HG02970 (cell line): Measurements from ENCODE around the gene ADGRG1.

Experiments
- ATAC-seq: cut with Tn5 transposase; IDR thresholded peaks from one replicate; pipeline ENCODE4 v1.9.1; 2021; ENCODE audit warnings: mild to moderate bottlenecking, moderate library complexity, moderate number of reproducible peaks; ENCODE audit not compliant: unreplicated experiment, low FRiP score

The ADGRG1 gene

GRCh38 chr16:57647136-57647875 is 18.9 kb downstream of the ADGRG1 start:
- no peak for ATAC-seq

GRCh38 chr16:57648125-57648524 is 19.7 kb downstream of the ADGRG1 start:
- ATAC-seq = no peak

GRCh38 chr16:57648581-57649442 is 20.4 kb downstream of the ADGRG1 start:
- ATAC-seq = no peak

GRCh38 chr16:57649443-57649751 is 21.0 kb downstream of the ADGRG1 start:
- no peak for ATAC-seq

- no peak for ATAC-seq
Measured at GRCh38 chr16:57649846-57650245, 21.4 kb downstream of the ADGRG1 start.

- ATAC-seq = no peak
Measured at GRCh38 chr16:57651344-57652333, 23.2 kb downstream of the ADGRG1 start.

GRCh38 chr16:57652695-57653471 is 24.5 kb downstream of the ADGRG1 start:
- no peak for ATAC-seq

- no peak for ATAC-seq
Measured at GRCh38 chr16:57653936-57654335, 25.5 kb downstream of the ADGRG1 start.

- no peak for ATAC-seq
Measured at GRCh38 chr16:57656342-57656955, 28.0 kb downstream of the ADGRG1 start.

- no peak for ATAC-seq
Measured at GRCh38 chr16:57657228-57657627, 28.8 kb downstream of the ADGRG1 start.

- no peak for ATAC-seq
Measured at GRCh38 chr16:57658130-57658877, 29.9 kb downstream of the ADGRG1 start.

GRCh38 chr16:57658878-57659674 is 30.6 kb downstream of the ADGRG1 start:
- ATAC-seq = no peak

GRCh38 chr16:57660715-57661463 is 32.5 kb downstream of the ADGRG1 start:
- no peak for ATAC-seq

- no peak for ATAC-seq
Measured at GRCh38 chr16:57661510-57661909, 33.1 kb downstream of the ADGRG1 start.

- no peak for ATAC-seq
Measured at GRCh38 chr16:57661936-57662906, 33.8 kb downstream of the ADGRG1 start.

GRCh38 chr16:57663436-57663835 is 35.0 kb downstream of the ADGRG1 start:
- ATAC-seq = no peak
